IMR-90 (cell line): ENCODE data around the gene NFKBIA. TPM values are rescaled to one million over a fixed set of nuclear protein-coding genes. Genes with fewer than 3 reads are reported as not detected.

Experiments
- ATAC-seq: fragments of 200-7000 bp; cut with Tn5 transposase; 2 replicates; pipeline ENCODE4 v1.9.1; 2020; ENCODE audit warnings: low read depth, mild to moderate bottlenecking, moderate library complexity
- BruUV-seq: library from RNA; stranded (reverse); fragments of 400-500 nt; replicated peaks from 2 replicates; lab custom pipeline; 2021; lab: Mats Ljungman, UMichigan
- CTCF ChIA-PET: fragments of 300-600 bp; formaldehyde crosslinking; extraction: SDS; loops from one replicate; lab custom pipeline; 2021; ENCODE audit warnings: antibody characterized with exemption; lab: Yijun Ruan, JAX
- POLR2A ChIA-PET: fragments of 300-600 bp; sonication (Branson Sonifier 250); formaldehyde crosslinking; loops from one replicate; lab custom pipeline; 2022; ENCODE audit warnings: antibody characterized with exemption; ENCODE audit not compliant: unreplicated experiment; lab: Charles Lee
- DNase-seq: peaks from one replicate; pipeline ENCODE4 v3.0.0; 2013
- H2AFZ ChIP-seq: replicated peaks from 2 replicates; pipeline ENCODE3; 2013; ENCODE audit warnings: low read length, mild to moderate bottlenecking; ENCODE audit not compliant: poor library complexity
- H2AK5ac ChIP-seq: 2 replicates; pipeline ENCODE4 v1.6.1; 2013; ENCODE audit warnings: low read depth, low read length, inconsistent platforms
- H2AK9ac ChIP-seq: replicated peaks from 2 replicates; pipeline ENCODE3; 2013; ENCODE audit warnings: mild to moderate bottlenecking, low read depth, low read length, moderate library complexity; ENCODE audit not compliant: poor library complexity
- H2BK120ac ChIP-seq: 2 replicates; pipeline ENCODE4 v1.6.1; 2013; ENCODE audit warnings: low read depth, low read length, inconsistent platforms
- H2BK15ac ChIP-seq: 3 replicates; pipeline ENCODE4 v1.6.1; 2013; ENCODE audit warnings: low read depth, low read length, inconsistent platforms
- H2BK20ac ChIP-seq: 2 replicates; pipeline ENCODE4 v1.6.1; 2013; ENCODE audit warnings: low read depth, mild to moderate bottlenecking, inconsistent platforms, low read length, moderate library complexity
- H2BK5ac ChIP-seq: 2 replicates; pipeline ENCODE4 v1.6.1; 2013; ENCODE audit warnings: mild to moderate bottlenecking, low read depth, low read length, inconsistent platforms; ENCODE audit not compliant: poor library complexity, severe bottlenecking
- H3K14ac ChIP-seq: replicated peaks from 2 replicates; pipeline ENCODE4 v1.6.1; 2013; ENCODE audit warnings: low read depth, low read length, inconsistent platforms
- H3K18ac ChIP-seq: 2 replicates; pipeline ENCODE4 v1.6.1; 2013; ENCODE audit warnings: low read depth, low read length, control low read depth
- H3K23ac ChIP-seq: 2 replicates; pipeline ENCODE4 v1.6.1; 2013; ENCODE audit warnings: low read depth, low read length, inconsistent platforms
- H3K27ac ChIP-seq: 2 replicates; pipeline ENCODE4 v1.5.1; 2013; ENCODE audit warnings: mild to moderate bottlenecking, control low read depth, low read length; ENCODE audit not compliant: insufficient read depth
- H3K27me3 ChIP-seq: 2 replicates; pipeline ENCODE4 v1.6.1; 2013; ENCODE audit warnings: low read length; ENCODE audit not compliant: control insufficient read depth, insufficient read depth
- H3K36me3 ChIP-seq: 2 replicates; pipeline ENCODE4 v1.6.1; 2013; ENCODE audit warnings: low read length, mixed read lengths; ENCODE audit not compliant: control insufficient read depth, insufficient read depth
- H3K4ac ChIP-seq: 2 replicates; pipeline ENCODE4 v1.6.1; 2013; ENCODE audit warnings: low read depth, low read length, inconsistent platforms
- H3K4me1 ChIP-seq: 2 replicates; pipeline ENCODE4 v1.6.1; 2013; ENCODE audit warnings: low read length, mixed read lengths; ENCODE audit not compliant: control insufficient read depth, insufficient read depth
- H3K4me2 ChIP-seq: 2 replicates; pipeline ENCODE4 v1.6.1; 2013; ENCODE audit warnings: low read depth, mild to moderate bottlenecking, control low read depth, low read length, moderate library complexity
- H3K4me3 ChIP-seq: 2 replicates; pipeline ENCODE4 v1.5.1; 2013; ENCODE audit warnings: low read depth, mild to moderate bottlenecking, control low read depth, low read length, moderate library complexity; ENCODE audit not compliant: insufficient read depth
- H3K56ac ChIP-seq: 2 replicates; pipeline ENCODE4 v1.6.1; 2013; ENCODE audit warnings: low read length, inconsistent platforms; ENCODE audit not compliant: insufficient read depth; ENCODE audit errors: extremely low read depth
- H3K79me1 ChIP-seq, 2 experiments: 2 replicates each; pipeline ENCODE4 v1.6.1; 2013; ENCODE audit warnings: low read length in 2 of 2, inconsistent platforms in 1 of 2, low read depth in 1 of 2
- H3K9ac ChIP-seq: 2 replicates; pipeline ENCODE4 v1.6.1; 2013; ENCODE audit warnings: low read depth, low read length, control low read depth
- H3K9me1 ChIP-seq: 2 replicates; pipeline ENCODE4 v1.6.1; 2013; ENCODE audit warnings: low read length, inconsistent platforms; ENCODE audit not compliant: insufficient read depth
- H3K9me3 ChIP-seq: 2 replicates; pipeline ENCODE4 v1.6.1; 2013; ENCODE audit warnings: low read length; ENCODE audit not compliant: control insufficient read depth, insufficient read depth
- H4K20me1 ChIP-seq: 2 replicates; pipeline ENCODE4 v1.6.1; 2013; ENCODE audit warnings: low read length, inconsistent platforms; ENCODE audit not compliant: insufficient read depth
- H4K5ac ChIP-seq: 2 replicates; pipeline ENCODE4 v1.6.1; 2013; ENCODE audit warnings: mild to moderate bottlenecking, low read depth, low read length, control low read depth
- H4K8ac ChIP-seq, 2 experiments: 2 replicates each; pipeline ENCODE4 v1.6.1; 2013; ENCODE audit warnings: low read depth in 2 of 2, low read length in 2 of 2, control low read depth in 1 of 2, inconsistent platforms in 1 of 2
- H4K91ac ChIP-seq: 2 replicates; pipeline ENCODE4 v1.6.1; 2013; ENCODE audit warnings: low read depth, low read length, inconsistent platforms; ENCODE audit not compliant: insufficient read depth
- FOS ChIP-seq: fragments of 150-350 bp; IDR thresholded peaks from 2 replicates; pipeline ENCODE4 v1.6.1; 2016; ENCODE audit warnings: low read depth, low read length
- MAFK ChIP-seq: IDR thresholded peaks from 2 replicates; pipeline ENCODE4 v1.6.1; 2012; ENCODE audit warnings: low read depth, low read length, improper control_type of control experiment
- MAZ ChIP-seq: IDR thresholded peaks from 2 replicates; pipeline ENCODE4 v1.6.1; 2012; ENCODE audit warnings: low read depth, mild to moderate bottlenecking, low read length, improper control_type of control experiment, moderate library complexity, borderline replicate concordance
- NFE2L2 ChIP-seq: fragments of 150-350 bp; IDR thresholded peaks from 2 replicates; pipeline ENCODE4 v1.6.1; 2016; ENCODE audit warnings: low read depth, mild to moderate bottlenecking, low read length
- RFX5 ChIP-seq: IDR thresholded peaks from 2 replicates; pipeline ENCODE4 v1.8.0; 2012; ENCODE audit warnings: low read depth, mild to moderate bottlenecking, low read length, moderate library complexity
- WGBS, 2 experiments: methylation state at CpG; one replicate each; pipeline versions ENCODE4 v1.1.5 to v1.1.7; 2013; ENCODE audit warnings: missing lambda C conversion rate in 2 of 2; ENCODE audit not compliant: insufficient read length in 1 of 2; ENCODE audit errors: extremely low coverage in 2 of 2; 5-methylcytosine and 5-hydroxymethylcytosine counted together
- dilution Hi-C: fragments of 300-500 bp; cut with HindIII; formaldehyde crosslinking; loops from one replicate; pipeline ENCODE4 v1.14.3; 2018; ENCODE audit warnings: low sequenced_read_pairs; ENCODE audit not compliant: unreplicated experiment
- in situ Hi-C: fragments of 300-500 bp; cut with MboI; formaldehyde crosslinking; loops from 3 replicates; pipeline ENCODE4 v1.14.3; 2019; ENCODE audit warnings: low sequenced_read_pairs, inconsistent platforms, mixed read lengths
- intact Hi-C: fragments of 100-400 bp; cut with micrococcal nuclease; formaldehyde crosslinking; loops from 2 replicates; pipeline ENCODE4 v1.10.0; 2022
- polyA plus RNA-seq, 3 experiments: library from polyadenylated mRNA; depleted of rRNA; stranded (reverse); fragments of >200 nt; gene quantifications; 2 replicates each; pipeline ENCODE4 v1.2.3, GENCODE V29; 2012; ENCODE audit warnings: low replicate concordance in 1 of 3
- total RNA-seq: library from RNA; depleted of rRNA; stranded (reverse); fragments of >200 nt; gene quantifications from 2 replicates; pipeline ENCODE4 v1.2.3, GENCODE V29; 2012
- TF ChIP-seq, protein P1 (sequence below): conservative IDR thresholded peaks from 2 replicates; pipeline ENCODE4 v1.5.1; 2012; ENCODE audit warnings: mild to moderate bottlenecking, low read depth, low read length, improper control_type of control experiment

NFKBIA gene
- total and polyA plus RNA-seq, 2 of the 4 experiments (the other 2 are of a cell fraction): 71.1 to 97.1 TPM

DNA sequence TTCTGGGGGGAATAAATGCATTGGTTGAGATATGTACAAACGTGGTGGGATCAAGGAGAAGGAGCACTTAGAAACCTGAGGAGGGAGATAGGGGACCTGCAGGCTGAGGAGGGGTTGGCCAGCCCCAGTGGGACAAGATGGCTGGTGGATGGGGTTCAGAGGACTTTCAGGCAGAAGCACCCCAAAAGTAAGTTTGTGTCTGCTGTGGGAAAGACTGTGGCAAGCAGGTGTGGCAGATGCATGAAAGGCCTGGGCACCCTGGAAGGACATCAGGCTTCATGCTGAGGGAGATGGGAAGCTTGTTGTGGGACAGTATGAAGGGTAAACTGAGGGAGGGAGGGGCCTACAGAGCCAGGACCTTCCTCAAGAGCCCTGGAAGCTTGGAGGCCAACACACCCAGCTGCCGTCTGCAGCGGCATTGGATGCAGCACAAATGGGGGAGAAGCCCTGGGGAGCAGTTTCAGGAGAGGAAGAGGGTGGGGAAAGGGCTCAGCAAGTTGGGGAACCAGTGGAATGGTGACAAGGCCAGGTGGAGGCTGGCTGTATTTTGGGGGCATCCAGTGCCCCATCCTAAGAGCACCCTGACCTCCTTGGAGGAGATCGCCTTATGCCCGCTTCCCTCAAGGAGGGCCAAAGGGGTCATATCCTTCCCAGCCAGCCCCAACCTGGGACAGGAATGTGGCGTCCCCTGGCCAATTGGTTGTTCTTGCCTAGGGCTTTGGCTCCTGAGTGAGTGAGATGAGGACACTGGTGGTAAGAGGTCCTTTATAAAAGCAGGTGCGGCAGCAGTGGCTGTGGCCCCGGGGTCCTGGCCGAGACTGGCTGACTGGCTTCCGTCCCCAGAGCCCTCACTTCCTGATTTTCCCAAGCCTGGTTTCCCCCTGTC is 20.7 kb downstream of the NFKBIA start (continued):
- TF ChIP-seq RFX5 (no peak), MAZ (no peak)

DNA sequence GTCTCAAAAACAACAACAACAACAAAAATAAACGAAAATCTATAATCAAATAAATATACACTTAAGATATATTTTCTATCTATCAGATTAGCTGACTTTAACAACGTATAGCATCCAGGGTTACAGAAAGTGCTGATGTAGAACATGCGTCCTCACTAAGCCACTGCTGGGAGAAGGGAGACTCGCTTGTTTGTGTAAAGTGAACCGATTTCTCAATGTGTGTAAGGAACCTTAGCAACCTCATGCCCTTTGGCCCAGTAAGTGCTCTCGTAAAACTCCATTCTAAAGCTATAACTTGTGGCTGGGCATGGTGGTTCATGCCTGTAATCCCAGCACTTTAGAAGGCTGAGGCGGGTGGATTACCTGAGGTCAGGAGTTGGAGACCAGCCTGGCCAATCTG is 23.8 kb downstream of the NFKBIA start:
- Histone ChIP-seq H3K27ac (no peak overlapping the region), H3K23ac (no peak overlapping the region), H3K36me3 (no peaks in the 10 kb centered on the region), H3K14ac (peak overlapping the region; percentile 27; the same call in 1 of the 2 replicates), H3K79me1 (0 out of 4 replicates have a peak, but pooled peaks cover 0 to 7% of the 10 kb centered on the region in 2 experiments), H3K27me3 (no peaks in the 10 kb centered on the region), H3K18ac (no peak overlapping the region), H4K8ac (no peak overlapping the region), H3K4me2 (no peak overlapping the region), H3K4ac (no peak overlapping the region), H3K56ac (no peak overlapping the region), H2BK20ac (peak overlapping the region; percentile 72; the same call in 1 of the 2 replicates), H4K20me1 (no peaks in the 10 kb centered on the region; the same call in 1 of the 2 replicates), H2BK120ac (no peak overlapping the region; the same call in 1 of the 2 replicates), H3K9me3 (no peaks in the 10 kb centered on the region), H2BK5ac (no peak overlapping the region), H3K4me1 (peaks cover 20% of the 10 kb centered on the region), H2AK5ac (peak overlapping the region; percentile 54; the same call in 1 of the 2 replicates), H2AK9ac (no peak overlapping the region), H4K5ac (no peak overlapping the region), H3K9me1 (peaks cover 19% of the 10 kb centered on the region), H2AFZ (no peak overlapping the region), H3K4me3 (no peak overlapping the region), H4K91ac (no peak overlapping the region), H3K9ac (no peak overlapping the region), H2BK15ac (no peak overlapping the region)
- TF ChIP-seq, protein P1, sequence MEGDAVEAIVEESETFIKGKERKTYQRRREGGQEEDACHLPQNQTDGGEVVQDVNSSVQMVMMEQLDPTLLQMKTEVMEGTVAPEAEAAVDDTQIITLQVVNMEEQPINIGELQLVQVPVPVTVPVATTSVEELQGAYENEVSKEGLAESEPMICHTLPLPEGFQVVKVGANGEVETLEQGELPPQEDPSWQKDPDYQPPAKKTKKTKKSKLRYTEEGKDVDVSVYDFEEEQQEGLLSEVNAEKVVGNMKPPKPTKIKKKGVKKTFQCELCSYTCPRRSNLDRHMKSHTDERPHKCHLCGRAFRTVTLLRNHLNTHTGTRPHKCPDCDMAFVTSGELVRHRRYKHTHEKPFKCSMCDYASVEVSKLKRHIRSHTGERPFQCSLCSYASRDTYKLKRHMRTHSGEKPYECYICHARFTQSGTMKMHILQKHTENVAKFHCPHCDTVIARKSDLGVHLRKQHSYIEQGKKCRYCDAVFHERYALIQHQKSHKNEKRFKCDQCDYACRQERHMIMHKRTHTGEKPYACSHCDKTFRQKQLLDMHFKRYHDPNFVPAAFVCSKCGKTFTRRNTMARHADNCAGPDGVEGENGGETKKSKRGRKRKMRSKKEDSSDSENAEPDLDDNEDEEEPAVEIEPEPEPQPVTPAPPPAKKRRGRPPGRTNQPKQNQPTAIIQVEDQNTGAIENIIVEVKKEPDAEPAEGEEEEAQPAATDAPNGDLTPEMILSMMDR: no peak
- TF ChIP-seq NFE2L2: no peak
- TF ChIP-seq MAFK: 0 out of 2 replicates have a peak, but pooled peaks have one; percentile 9
- TF ChIP-seq FOS: no peak
- intact Hi-C loops: no loop called here
- WGBS, 2 experiments: no CpG with 5 or more reads among the region's 7 CpGs
- in situ Hi-C loops: no loop called here
- DNase-seq: no peak
- BruUV-seq: no TSS peak
- no peak for ATAC-seq
- ChIA-PET POLR2A (no interaction called here), CTCF (no interaction called here)
- dilution Hi-C loops: no loop called here
